ENCODE data around the gene DPAGT1. TPM values are rescaled to one million over a fixed set of nuclear protein-coding genes. Genes with fewer than 3 reads are reported as not detected.

The DPAGT1 gene
- total RNA-seq, 1 donor from 2014 or later, result 44.4 TPM

DNA sequence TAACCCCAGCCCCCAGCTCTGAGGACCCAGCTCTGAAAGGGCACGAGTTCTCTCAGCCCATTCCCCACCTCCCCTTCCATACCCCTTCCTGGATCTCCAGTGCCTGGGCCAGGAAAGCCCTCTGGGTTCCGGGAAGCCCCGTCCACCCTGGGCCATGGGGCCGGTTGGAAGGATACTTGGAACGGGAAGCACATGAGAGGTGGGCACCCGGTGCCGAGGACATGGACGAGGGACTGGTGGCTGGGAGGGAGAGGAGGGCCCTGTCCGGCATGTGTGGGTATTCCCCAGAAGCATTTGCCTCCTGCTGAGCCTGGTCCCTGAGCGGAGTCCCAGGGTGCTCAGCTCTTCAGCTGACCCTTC lies 14.6 kb upstream of the DPAGT1 start:
- no peak for DNase-seq (ENCODE audit: extremely low spot score, unreplicated experiment)
- TF ChIP-seq, protein P1, sequence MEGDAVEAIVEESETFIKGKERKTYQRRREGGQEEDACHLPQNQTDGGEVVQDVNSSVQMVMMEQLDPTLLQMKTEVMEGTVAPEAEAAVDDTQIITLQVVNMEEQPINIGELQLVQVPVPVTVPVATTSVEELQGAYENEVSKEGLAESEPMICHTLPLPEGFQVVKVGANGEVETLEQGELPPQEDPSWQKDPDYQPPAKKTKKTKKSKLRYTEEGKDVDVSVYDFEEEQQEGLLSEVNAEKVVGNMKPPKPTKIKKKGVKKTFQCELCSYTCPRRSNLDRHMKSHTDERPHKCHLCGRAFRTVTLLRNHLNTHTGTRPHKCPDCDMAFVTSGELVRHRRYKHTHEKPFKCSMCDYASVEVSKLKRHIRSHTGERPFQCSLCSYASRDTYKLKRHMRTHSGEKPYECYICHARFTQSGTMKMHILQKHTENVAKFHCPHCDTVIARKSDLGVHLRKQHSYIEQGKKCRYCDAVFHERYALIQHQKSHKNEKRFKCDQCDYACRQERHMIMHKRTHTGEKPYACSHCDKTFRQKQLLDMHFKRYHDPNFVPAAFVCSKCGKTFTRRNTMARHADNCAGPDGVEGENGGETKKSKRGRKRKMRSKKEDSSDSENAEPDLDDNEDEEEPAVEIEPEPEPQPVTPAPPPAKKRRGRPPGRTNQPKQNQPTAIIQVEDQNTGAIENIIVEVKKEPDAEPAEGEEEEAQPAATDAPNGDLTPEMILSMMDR (IDR thresholded peaks at IDR 0.05), result no peak
- H3K27ac Mint-ChIP-seq (ENCODE audit: unreplicated experiment), result no peak overlapping the region
- H3K27me3 Mint-ChIP-seq (ENCODE audit: unreplicated experiment), result no peaks in the 10 kb centered on the region
- no peaks in the 10 kb centered on the region for H3K9me3 Mint-ChIP-seq (ENCODE audit: unreplicated experiment)
- H3K36me3 Mint-ChIP-seq (ENCODE audit: unreplicated experiment), result peaks cover 32% of the 10 kb centered on the region
- peaks cover 13% of the 10 kb centered on the region for H3K4me1 Mint-ChIP-seq (ENCODE audit: unreplicated experiment)
- H3K4me3 Mint-ChIP-seq (ENCODE audit: unreplicated experiment), result no peak overlapping the region

DNA sequence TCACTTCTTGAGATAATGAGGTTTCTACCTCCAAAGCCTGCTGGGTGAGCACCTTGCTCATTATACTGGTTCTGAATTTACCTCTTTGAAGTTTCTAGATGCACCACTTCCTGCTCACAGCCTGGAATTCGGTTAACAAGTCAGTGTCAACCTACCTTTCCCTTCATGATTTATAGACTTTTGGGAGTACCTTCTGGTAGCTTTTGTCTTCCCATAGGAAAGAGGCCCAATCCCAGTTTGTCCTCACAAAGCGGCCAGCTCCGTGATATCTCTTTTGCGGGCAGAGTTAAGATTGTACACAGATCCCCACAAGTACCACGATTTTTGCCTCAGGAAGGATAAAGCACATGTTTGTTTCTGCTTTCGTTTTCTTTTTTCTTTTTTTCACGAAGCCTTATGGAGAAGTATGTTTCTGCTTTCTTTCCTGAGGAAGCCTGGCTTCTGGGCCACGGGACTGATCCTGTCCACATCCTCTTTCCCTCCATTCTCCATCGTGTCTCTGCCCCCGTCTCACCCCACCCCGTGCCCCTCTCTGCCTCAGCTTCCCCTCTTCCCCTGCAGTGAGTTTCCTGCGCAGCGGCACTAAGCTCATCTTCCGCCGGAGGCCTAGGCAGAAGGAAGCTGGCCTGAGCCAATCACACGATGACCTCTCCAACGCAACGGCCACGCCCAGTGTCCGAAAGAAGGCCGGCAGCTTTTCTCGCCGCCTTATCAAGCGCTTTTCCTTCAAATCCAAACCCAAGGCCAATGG lies 14.0 kb upstream of the DPAGT1 start:
- Mint-ChIP-seq H3K9me3 (ENCODE audit: unreplicated experiment) (no peaks in the 10 kb centered on the region), H3K27ac (ENCODE audit: unreplicated experiment) (no peak overlapping the region), H3K4me3 (ENCODE audit: unreplicated experiment) (no peak overlapping the region), H3K27me3 (ENCODE audit: unreplicated experiment) (no peaks in the 10 kb centered on the region), H3K36me3 (ENCODE audit: unreplicated experiment) (peaks cover 32% of the 10 kb centered on the region), H3K4me1 (ENCODE audit: unreplicated experiment) (peaks cover 8% of the 10 kb centered on the region)
- DNase-seq (ENCODE audit: extremely low spot score, unreplicated experiment), result no peak
- TF ChIP-seq, protein P1 (IDR thresholded peaks at IDR 0.05), result no peak

DNA sequence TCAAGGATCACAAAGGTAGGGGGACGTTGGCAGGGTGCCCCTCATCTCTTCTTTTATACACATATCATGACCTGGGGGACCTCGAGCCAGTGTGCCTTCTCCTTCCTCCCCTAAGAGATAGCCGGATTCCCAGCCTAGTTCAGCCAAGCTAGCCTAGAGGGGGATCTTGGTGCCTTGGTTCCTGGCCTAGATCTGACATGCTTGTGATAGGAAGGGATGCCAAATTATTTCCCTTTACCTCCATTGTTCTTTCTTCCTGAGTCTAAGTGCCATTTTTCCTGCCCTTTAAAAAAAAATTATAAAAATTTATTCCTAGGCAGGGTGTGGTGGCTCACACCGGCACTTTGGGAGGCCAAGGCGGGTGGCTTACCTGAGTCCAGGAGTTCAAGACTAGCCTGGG lies 12.7 kb upstream of the DPAGT1 start:
- TF ChIP-seq, protein P1 (IDR thresholded peaks at IDR 0.05), result no peak
- peaks cover 35% of the 10 kb centered on the region for H3K36me3 Mint-ChIP-seq (ENCODE audit: unreplicated experiment)
- DNase-seq (ENCODE audit: extremely low spot score, unreplicated experiment), result no peak
- no peak overlapping the region for H3K27ac Mint-ChIP-seq (ENCODE audit: unreplicated experiment)
- H3K4me3 Mint-ChIP-seq (ENCODE audit: unreplicated experiment), result no peak overlapping the region
- H3K9me3 Mint-ChIP-seq (ENCODE audit: unreplicated experiment), result no peaks in the 10 kb centered on the region
- H3K27me3 Mint-ChIP-seq (ENCODE audit: unreplicated experiment), result no peaks in the 10 kb centered on the region
- H3K4me1 Mint-ChIP-seq (ENCODE audit: unreplicated experiment), result peaks cover 7% of the 10 kb centered on the region

DNA sequence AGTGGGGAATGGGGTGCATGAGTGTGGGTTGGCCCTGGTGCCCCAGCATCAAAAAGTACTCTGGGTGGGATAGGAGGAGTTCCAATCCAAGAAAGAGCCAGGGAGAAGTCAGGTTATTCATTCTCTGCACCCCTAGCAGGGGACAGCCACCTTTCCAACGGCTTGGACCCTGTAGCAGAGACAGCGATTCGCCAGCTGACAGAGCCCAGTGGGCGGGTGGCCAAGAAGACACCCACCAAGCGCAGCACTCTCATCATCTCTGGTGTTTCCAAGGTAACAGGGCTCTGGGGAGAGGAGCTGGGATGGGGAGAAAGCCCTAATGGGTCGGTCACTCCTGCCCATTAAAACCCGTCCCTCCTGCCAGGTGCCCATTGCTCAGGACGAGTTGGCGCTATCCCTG lies 12.1 kb upstream of the DPAGT1 start:
- TF ChIP-seq, protein P1 (IDR thresholded peaks at IDR 0.05), result no peak
- Mint-ChIP-seq H3K9me3 (ENCODE audit: unreplicated experiment) (no peaks in the 10 kb centered on the region), H3K36me3 (ENCODE audit: unreplicated experiment) (peaks cover 35% of the 10 kb centered on the region), H3K27me3 (ENCODE audit: unreplicated experiment) (no peaks in the 10 kb centered on the region), H3K27ac (ENCODE audit: unreplicated experiment) (no peak overlapping the region), H3K4me1 (ENCODE audit: unreplicated experiment) (peaks cover 13% of the 10 kb centered on the region), H3K4me3 (ENCODE audit: unreplicated experiment) (no peak overlapping the region)
- DNase-seq (ENCODE audit: extremely low spot score, unreplicated experiment), result no peak

DNA sequence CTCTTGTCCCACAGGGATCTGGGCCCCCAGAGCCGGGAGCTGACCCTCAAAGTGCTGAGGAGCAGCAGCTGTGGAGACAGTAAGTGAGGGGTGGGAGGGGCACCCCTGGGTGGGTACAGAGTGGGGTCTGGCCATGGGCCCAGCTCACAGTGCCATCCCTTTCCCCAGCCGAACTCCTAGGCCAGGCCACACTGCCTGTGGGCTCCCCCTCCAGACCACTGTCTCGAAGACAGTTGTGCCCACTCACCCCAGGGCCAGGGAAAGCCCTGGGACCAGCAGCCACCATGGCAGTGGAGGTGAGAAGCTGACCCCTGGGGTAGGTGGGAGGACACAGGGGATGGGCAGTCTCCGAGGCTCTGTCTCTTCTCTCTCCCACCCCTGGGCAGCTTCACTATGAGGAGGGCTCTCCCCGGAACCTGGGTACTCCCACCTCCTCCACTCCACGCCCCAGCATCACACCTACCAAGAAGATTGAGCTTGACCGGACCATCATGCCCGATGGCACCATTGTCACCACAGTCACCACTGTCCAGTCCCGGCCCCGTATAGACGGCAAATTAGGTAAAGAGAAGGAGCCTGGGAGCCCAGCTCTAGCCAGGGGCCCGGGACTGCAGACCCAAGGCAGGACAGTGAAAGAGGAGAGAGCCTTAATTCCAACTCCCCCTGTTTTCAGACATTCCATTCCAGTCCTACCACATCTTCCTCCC lies 10.8 kb upstream of the DPAGT1 start:
- Mint-ChIP-seq H3K27me3 (ENCODE audit: unreplicated experiment) (no peaks in the 10 kb centered on the region), H3K4me3 (ENCODE audit: unreplicated experiment) (no peak overlapping the region), H3K36me3 (ENCODE audit: unreplicated experiment) (peaks cover 35% of the 10 kb centered on the region), H3K4me1 (ENCODE audit: unreplicated experiment) (peaks cover 20% of the 10 kb centered on the region), H3K27ac (ENCODE audit: unreplicated experiment) (no peak overlapping the region), H3K9me3 (ENCODE audit: unreplicated experiment) (no peaks in the 10 kb centered on the region)
- DNase-seq (ENCODE audit: extremely low spot score, unreplicated experiment), result no peak
- TF ChIP-seq, protein P1 (IDR thresholded peaks at IDR 0.05), result no peak
